HG03097 (cell line): Measurements from ENCODE around the gene SPEG.

Experiments
- ATAC-seq: cut with Tn5 transposase; IDR thresholded peaks from one replicate; pipeline ENCODE4 v1.9.1; 2021; ENCODE audit not compliant: unreplicated experiment, low FRiP score

SPEG gene

DNA sequence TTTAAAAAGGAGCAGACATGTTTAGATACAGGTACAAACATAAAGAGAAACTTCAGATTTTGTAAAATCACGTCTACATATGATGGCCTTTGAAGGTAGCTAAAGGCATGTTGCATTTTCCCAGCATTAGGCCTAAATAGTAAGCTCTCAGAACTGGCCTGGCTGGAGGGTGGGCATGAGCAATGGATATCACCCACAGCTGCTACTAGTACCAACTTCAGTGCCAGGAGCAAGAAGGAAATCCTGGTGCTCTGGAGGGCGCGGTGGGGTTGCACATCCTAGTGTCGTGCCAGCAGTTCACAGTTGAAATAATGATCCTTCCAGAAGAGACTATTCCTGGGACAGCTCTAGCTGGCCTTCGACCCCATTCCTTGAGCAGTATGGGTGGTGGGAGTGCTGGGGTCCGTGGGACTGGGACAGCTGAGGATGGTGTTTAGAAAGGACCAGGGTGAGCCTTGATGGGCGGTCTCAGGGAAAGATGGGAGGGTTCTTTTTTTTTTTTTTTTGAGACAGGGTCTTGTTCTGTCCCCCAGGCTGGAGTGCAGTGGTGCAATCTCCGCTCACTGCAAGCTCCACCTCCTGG, 11.6 kb upstream of the SPEG start:
- no peak for ATAC-seq

DNA sequence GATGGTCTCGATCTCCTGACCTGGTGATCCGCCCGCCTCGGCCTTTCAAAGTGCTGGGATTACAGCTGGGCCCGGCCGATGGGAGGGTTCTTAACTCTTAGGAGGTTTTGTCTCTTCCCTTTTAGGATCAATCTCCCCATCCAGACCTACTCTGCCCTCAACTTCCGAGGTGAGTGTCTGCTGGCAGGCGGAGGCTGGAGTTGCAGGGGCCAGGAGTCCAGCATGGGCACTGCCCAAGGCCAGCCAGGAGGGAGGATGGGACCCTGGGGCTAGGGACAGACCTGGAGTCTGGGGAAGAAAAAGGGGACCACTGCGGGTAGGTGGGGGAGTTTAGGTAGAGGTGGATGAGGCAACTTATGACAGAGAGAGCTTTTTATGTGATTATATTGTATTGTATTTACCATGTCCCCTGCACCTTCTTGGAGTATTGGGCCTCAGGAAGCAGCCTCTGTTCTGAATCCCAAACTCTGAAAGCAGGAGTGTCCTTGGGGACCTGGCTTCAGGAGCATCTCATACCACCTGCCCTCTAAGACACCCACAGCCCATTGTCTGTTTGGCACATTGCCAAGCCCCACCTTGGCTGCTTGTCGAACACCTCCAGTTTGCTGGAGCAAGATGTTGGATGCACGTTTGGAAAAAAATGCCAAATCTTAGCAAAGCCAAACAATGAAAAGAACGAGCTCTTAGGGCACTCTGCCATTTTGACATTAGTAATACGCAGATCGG, 10.8 kb upstream of the SPEG start:
- ATAC-seq: no peak

DNA sequence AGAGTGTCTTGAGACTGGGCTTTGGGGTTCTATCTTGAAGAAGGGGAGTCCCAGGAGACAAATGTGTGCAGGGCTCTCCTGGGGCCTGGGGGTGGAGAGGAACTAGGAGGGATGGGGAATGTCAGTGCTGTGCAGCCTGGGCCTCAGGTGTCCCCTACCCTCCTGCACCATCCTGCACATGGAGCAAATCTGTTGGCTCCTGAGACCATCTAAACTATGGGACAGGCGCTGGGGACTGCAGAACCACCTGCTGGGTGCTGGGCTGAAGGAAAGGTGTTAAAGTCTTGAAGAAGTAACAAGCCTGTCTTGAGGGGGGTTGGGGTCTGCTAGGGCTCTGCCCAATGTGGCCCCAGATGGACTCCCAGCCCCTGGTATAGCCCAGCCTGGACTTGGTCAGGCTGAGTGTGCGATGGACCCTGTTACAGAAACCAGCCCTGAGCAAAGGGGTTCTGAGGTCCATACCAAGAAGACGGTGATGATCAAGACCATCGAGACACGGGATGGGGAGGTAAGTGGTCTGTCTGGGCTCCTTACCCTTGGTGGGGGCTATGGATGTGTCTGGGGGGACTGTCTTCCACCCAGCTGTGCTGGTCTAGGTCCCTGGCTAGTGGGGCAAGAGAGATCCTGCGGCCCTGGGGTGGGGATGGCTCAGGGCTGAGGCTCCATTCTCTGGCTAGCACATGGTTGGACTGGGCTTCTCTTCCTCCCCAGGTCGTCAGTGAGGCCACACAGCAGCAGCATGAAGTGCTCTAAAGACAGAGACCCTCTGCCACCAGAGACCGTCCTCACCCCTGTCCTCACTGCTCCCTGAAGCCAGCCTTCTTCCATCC, 9.2 kb upstream of the SPEG start:
- ATAC-seq: no peak

DNA sequence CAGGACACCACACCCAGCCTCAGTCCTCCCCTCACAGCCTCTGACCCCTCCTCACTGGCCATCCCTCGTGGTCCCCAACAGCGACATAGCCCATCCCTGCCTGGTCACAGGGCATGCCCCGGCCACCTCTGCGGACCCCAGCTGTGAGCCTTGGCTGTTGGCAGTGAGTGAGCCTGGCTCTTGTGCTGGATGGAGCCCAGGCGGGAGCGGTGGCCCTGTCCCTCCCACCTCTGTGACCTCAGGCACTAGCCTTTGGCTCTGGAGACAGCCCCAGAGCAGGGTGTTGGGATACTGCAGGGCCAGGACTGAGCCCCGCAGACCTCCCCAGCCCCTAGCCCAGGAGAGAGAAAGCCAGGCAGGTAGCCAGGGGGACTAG, 8.6 kb upstream of the SPEG start:
- ATAC-seq: no peak

DNA sequence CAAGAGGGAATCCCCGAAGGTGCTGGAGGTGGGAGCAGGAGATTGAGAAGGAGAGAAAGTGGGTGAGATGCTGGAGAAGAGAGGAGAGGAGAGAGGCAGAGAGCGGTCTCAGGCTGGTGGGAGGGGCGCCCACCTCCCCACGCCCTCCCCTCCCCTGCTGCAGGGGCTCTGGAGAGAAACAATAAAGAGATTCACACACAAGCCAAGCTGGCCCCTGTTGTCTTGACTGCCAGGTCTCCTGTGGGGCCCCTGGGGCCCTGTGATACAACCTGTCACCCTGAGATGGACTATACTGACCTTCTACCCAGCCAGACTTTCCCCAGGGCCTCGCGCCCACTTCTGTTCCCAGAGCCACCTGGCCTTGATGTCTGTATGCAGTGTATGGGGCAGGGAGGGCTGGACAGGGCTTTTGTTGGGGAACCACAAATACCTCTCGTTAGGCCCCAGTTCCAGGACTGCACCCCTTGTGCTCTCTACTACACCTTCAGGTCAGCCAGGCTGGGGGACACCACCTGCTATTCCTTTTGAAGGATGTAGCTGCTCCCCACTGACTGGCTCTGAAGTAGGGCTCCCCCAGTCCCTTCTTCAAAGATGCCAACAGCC, 8.0 kb upstream of the SPEG start:
- no peak for ATAC-seq

DNA sequence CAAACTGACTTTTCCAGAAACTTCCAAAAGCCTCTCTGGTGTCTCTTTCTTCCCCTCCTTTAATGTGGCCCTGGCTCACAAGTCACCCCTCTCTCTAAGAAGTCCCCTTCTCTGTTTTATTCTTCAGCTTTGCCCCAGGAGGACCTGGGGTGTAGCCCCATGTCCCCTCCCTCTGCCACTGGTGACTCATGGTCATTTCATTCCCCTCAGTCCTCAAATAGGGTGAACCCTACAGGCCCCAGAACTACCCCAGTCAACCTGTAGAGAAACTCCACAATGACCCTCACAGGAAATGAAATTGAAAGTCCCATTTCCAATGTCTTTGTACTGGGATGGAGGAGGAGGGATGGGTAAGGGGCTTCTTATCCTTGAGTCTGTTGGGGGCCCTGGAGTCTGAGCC, 6.2 kb upstream of the SPEG start:
- no peak for ATAC-seq

DNA sequence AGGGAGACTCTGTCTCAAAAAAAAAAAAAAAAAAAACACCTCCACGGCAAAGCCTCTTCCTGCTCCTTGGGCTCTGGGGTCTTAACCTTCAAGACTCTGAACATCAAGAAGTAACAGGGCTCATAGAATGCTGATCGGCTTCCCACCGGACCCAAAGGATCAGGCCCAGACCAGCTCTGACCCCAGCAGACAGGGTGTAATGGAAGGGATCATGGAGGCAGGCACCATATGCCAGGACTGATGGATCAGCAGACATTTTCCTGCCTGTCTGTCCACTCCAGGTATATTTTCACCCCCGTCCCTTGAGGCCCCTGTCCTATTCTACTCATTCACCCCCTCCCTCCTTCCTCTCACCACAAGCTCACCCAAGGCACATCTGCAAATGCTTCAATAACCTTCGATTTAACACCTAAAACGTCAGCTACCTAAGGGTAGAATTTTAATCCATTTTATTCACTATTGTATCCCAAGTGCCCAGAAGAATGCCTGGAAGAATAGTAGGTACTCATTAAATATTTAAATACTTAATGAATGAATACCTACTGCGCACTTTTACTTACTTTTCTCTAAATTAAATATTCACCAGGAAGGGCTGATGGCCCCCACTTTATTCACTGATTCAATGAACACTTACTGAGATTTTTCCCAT, 4.6 kb upstream of the SPEG start:
- no peak for ATAC-seq

DNA sequence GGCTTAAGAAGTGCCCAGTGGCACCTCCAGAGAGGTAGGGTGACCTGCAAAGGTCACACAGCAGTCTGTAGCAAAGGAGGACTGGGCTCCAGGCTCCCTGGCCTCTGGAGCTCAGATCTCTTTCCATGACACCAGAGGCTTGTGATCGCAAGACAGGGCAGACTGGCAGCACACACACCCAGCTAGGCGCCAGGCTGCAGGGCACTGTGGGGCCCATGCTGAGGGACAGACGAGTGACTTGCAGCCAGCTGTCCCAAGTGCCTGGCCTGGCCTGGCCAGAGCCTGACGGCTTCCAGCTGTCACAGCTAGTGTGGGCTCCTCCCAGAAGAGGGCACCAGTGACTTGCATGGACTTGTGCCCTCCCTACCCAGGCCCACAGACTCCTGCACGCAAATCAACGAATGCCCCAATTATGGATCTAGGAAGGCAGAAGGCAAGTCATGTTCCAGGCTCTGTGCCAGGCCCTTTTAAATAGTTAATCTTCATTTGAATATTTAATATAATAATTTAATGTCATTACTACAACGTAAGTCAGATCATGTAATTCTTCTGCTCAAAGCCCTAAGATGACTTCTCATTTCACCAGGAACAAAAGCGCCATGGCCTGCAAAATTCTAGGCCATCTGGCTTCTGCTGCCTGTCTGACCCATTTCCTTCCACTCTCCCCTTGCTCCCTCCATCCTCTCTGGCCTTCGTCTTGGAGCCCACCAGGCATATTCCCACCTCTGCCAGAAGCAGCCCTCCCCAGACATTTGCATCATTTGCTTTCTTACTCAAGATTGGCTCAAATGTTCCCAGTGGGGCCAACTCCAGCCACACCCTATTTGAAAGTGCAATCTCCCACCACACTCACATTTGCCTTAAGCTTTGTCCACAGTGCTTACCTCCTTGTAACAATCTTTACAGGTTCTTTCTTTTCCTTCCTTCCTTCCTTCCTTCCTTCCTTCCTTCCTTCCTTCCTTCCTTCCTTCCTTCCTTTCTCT, 3.7 kb upstream of the SPEG start:
- ATAC-seq: no peak

DNA sequence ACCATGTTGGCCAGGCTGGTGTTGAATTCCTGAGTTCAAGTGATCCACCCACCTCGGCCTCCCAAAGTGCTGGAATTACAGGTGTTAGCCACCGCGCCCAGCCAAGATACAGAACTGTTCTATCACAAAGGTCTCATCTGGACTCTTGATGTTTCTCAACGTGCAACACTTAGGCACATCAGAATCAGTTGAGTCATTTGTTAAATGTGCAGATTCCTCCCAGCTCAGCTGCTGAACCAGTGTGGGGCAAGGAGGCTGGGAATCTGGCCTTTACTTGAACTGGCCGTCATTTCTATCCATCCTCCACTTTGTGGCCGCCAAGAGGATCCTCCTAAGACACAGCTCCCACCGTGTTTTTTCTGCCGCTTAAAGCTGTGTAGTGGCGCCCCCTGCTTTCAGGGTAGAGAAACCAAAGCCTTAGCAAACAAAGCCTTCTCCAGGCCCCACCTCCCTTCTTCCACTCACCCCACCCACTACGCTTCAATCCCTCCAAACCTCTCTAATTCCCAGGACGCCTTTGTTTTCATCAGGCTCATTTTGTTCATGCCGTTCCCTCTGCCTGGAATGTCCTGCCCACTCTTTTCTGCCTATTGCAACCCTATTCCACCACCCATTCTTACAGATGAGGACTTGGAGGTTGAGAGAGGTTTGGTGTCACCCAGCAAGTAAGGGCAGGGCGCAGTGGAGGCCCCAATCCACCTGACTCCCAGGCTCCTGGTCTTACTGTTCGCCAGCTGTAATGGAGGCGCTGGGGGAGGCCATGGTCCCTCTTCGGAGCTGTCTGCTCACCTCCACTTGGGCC, 776 bp upstream of the SPEG start:
- no peak for ATAC-seq

DNA sequence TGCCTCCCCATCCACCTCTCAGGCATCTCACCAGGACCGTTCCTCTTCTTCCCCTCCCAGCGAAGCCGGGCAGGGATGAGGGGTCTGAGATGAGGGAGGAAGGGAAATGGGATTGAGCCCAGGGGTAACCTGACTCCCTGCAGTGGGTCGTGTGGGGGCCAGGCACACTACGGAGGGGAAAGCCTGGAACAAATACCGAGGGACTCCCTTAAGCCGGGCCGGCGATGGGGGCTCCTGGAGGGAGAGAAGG, 250 bp upstream of the SPEG start:
- no peak for ATAC-seq

DNA sequence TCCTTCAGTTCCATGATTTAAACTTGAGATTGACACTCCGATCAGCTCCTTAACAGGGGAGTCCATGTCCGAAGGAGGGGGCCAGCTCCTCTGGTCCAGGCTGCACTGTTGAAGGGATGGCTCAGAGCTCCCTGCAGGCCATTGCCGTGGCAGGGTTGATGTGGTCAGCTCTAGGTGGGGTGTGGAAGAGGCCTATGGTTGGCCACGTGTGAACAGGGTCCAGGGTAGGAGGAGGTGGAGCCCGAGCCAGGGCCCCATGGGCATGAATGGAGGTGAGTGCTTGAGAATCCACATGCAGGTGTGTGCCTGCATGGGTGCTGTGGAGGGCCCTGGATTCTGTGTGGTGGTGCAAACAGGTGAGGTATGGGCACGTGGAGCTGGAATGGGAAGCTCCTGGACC, 1.1 kb downstream of the SPEG start:
- no peak for ATAC-seq

DNA sequence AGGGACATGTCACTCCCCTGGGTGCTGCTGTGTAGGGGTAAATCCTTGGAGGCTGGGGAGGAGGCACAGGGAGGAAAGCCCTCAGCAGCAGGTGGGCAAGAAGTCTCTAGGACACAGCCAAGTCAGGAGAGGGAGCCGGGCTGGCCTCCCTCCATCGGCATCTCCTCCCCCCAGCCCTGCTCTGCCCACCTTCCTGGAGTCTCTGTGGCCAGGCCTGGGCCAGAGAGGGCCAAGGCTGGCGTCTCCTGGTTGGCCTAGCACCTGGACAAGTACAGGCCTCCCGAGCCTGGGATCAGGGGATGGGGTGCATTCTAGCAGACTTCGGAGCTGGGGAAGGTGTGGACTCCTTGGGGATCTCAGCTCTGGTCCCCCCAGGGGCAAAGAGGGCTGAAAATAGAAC, 1.8 kb downstream of the SPEG start:
- no peak for ATAC-seq

DNA sequence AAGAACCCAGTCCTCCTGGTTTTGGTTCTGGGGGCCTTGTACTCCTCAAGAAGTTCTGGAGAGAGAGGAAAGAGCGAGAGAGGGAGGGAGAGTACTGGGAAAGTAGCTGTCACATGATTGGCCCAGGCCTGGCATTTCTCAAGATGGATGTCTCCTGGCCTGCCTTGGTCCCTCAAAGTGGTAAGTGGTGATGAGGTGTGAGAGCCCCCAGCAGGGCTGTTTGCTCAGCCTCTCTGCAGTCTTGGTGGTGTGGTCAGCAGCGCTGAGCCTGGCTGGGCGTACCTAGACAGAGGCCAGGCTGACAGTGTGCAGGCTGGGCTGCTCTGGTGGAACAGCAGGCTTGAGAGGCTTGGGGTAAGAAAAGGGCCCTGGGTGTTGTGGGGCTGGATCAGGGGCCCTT, 2.5 kb downstream of the SPEG start:
- no peak for ATAC-seq

DNA sequence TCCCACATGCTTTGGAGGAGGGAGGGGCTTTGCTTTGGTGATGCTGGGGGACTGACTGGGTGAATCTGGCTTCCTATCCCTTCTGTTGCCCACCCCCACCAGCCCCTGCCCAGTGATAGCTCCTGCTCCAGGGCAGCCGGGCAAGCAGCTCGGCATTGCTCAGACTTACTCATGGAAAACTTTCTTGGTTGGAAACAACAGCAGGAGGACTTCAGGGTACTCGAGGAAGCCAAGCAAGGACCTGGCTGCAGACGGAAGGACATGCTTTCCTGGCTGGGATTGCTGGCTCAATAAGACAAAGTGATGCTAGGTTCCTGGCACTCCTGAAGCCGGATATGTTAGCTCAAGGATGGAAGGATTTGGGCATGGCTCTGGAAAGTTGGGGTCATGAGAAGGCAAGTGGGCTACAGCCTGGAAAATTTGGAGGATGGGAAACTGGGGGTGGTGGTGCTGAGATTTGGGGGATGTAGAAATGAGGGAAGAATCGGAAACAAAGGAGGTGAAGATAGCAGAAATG, 3.1 kb downstream of the SPEG start:
- ATAC-seq: no peak

DNA sequence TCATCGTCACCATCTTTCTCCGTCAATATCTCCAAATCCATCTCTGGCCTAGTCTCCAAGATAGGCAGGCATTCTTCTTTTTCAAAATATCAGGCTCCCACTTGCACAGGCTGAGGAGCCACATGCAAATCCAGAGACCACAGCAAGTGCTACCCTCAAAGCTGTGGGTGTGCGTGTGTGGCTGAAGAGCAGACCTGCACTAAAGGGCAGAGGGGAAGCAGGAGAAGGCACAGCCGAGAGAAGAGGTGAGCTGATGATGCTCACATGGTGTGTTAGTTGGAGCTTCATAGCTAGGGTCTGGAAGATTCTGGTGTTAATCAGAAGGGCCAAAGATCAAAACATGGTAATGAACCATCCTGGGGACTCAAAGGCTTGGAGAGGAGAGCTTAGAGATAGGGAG, 3.8 kb downstream of the SPEG start:
- no peak for ATAC-seq

DNA sequence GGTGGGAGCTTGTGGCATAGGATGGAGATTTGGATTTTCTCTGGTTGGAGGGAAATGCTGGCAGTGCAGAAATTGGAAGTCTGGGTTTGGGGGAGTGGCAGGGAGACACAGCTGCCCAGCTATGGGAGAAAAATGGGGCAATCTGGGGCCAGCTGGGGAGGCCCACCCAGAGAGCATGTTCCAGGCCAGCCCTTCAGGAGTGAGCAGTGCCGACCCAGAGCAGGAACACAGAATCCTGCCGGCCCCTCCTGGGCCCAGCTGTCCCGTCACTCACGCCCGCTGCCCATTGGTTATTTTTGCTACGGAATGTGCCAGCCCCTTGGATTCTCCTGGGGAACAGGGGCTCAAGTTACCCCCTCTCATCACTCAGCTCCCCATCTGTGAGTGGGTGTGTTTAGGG, 4.9 kb downstream of the SPEG start:
- no peak for ATAC-seq

DNA sequence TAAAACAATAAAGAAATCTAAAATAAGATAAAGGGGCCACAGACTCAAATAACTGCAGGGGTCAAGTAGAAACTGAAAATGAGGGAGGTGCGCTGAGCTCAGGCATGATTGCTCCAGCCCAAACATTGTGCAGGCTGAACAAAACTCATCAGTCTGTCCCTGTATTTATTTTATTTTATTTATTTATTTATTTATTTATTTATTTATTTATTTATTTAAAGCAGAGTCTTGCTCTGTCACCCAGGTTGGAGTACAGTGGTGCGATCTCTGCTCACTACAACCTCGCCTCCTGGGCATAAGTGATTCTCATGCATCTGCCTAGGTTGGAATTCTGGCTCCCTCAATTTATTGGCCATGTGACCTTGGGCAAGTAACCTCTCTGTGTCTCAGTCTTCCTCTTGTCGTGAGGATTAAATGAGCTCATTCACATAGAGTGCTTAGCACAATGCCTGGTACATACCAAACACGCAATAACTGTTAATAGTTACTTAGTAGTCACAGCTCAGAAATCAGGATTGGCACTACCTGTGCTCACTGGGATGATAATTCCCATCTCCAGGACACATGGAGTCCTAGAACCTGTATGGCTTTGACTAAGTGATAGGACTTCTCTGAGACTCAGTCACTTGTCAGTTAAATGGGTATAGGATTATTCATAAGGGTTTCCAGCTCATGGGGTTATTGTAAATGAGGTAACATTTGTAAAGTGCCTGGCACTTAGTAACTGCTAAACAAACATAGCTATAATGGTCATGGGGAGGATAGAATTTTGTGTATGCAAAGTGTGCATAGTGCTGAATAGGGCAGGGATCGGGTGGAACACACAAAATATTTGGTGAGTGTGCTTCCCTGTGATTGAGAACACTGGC, 6.0 kb downstream of the SPEG start:
- no peak for ATAC-seq
